ENCODE results near the gene DOCK6.

The DOCK6 gene

DNA sequence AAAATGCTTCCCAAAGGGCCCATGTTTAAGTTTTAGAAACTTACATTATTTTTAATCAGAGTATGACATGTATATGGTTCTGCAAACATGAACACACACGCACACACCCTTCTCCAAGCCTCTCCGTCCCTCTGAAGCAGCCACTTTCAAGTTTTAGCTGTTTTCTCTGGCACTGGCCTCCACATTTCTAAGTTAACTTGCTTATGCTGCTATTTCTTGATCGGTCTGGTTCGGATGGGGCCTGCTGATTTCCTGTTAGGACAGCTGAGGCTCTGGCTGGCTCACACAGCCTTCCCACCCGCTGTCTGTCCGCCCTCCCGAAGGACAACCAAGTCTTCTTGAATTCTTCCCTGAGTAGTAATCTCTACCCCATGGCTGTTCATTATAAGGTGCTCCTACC is 111.1 kb downstream of the DOCK6 start:
- in situ Hi-C loops (cut with MboI; ENCODE audit: low sequenced_read_pairs): no loop called here
